B cell (primary cell): ENCODE measurements around the gene SERPINE1.

Source experiments
- CTCF ChIP-seq: fragments of 200-600 bp; IDR thresholded peaks from one replicate; pipeline ENCODE4 v1.8.0; 2022; ENCODE audit warnings: antibody characterized with exemption, mild to moderate bottlenecking
- EZH2 ChIP-seq: IDR thresholded peaks from 2 replicates; pipeline ENCODE4 v1.6.1; 2012; ENCODE audit warnings: borderline replicate concordance, low read depth, mild to moderate bottlenecking, moderate library complexity, low read length; ENCODE audit not compliant: insufficient read depth, poor library complexity, severe bottlenecking

- TF ChIP-seq CTCF: no peak
- TF ChIP-seq EZH2: no peak
These were observed 784 bp upstream of the SERPINE1 start for GRCh38 chr7:101125989-101126650.
